ENCODE results near the gene PKHD1.

The PKHD1 gene

DNA sequence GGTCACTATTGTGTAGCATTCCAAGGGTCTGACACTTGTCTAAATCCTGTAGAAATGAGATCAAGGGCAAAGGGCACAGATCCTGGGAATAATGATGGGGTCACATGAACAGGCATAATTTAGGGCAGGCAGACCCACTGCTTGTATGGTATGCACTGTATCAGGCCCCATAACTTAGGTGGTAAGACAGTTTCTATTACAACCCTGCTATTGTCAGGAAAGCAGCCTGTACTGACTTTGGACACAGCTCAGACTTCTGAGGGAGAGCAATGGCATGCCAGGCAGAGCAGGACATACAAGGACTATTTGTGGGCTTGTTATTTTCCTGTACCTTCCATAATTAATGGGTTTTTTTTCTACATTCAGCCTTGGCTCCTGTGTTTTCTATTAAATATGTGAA lies 286.8 kb downstream of the PKHD1 start:
- no peak for DNase-seq (ENCODE audit: low read depth in 2 of 2)

DNA sequence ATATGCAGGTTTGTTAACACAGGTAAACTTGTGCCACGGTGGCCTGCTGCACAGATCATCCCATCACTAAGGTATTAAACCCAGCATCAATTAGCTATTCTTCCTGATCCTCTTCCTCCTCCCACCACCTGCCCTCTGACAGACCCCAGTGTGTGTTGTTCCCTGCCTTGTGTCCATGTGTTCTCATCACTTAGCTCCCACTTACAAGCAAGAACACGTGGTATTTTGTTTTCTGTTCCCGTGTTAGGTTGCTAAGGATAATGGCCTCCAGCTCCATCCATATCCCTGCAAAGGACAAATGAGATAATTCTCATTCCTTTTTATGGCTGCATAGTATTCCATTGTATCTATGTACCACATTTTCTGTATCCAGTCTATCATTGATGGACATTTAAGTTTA lies 294.0 kb downstream of the PKHD1 start:
- no peak for DNase-seq (ENCODE audit: low read depth in 2 of 2)

DNA sequence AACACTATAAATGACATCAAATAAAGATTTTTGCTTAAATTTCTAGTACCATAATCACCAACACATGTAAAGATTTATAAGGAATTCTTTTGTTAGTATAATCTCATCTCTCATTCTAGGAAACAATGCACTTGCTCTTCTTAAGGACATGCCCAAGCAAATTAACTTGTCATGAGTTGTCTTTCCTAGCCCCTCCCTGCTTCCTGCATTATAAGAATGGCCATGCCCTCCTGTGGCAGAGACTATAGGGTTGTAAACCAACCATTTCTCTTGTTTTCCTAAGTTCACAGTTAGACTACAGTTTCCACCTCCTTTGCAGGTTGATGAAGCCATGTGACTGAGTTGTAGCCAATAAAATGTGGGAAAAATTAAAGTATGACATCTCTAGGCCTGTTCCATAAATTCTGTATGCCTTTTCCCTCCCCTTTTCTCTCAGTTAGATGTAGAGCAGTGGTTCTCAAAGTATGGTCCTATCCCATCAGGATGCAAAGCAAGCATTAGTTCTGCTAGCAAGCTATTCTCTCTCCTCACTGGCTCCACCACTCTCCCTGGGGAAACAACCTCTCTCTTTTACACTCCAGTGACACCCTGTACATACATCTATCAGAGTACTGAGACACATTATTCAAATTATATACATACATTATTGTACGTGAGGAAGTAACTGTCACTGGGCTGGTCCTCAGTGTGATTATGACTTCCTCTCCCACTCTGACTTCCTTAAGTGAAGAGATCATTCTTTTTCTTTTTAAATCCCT lies 295.0 kb downstream of the PKHD1 start:
- DNase-seq (ENCODE audit: low read depth in 2 of 2) = no peak

DNA sequence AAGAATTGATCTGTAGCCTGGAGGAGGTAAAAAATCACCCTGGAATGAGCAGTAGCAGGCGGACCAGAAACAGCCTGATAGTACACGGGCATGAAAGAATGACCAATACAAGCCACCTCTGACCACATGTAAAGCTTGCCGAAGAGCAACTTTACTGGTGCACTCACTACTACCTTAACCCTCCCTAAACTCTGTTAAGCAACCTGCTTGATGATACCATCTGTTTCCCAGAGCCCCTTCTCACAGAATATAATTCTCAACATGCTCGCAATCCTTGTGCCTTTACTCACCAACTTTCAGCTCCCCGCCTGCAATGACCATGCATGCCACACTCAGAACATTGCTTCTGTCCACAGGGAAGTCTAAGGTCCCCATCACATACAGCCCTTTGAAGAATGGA lies 296.5 kb downstream of the PKHD1 start:
- no peak for DNase-seq (ENCODE audit: low read depth in 2 of 2)

DNA sequence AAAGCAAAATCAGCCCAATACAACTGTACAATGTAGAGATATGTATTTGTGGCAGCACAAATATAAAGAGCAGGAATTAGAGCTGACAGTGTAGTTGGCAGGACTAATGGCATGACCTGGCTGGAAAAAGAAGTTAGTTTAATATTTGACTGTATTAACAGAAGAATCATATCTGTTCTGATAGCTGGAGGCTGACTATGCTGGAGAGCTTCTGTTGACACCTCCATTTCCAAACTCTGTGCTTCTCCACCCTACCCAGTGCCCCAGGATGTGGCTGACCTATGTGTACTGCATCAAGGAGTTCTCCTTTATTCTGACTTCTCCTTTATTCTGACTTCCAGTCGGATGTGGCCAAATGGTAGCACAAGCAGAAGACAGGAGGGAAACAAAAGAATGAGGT lies 299.3 kb downstream of the PKHD1 start:
- no peak for DNase-seq (ENCODE audit: low read depth in 2 of 2)

DNA sequence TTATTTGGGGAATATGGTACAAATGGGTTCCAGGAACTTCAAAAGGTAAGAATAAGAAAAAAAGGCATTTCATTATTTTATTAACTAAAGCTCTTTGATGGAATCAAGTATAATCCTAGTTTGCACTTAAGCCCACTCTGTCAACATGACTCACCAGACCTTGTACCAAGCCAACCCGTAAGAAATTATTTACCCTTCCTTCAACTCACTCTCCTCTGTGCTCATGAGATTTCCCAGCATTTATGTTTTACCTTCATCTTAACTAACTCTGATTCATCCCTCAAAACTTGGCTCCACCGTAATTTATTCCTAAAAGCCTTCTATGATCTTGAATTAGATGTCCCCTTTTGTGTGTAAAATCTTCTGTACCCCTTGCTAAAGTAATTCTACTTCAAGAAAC lies 308.7 kb downstream of the PKHD1 start:
- DNase-seq (ENCODE audit: low read depth in 2 of 2) = no peak

DNA sequence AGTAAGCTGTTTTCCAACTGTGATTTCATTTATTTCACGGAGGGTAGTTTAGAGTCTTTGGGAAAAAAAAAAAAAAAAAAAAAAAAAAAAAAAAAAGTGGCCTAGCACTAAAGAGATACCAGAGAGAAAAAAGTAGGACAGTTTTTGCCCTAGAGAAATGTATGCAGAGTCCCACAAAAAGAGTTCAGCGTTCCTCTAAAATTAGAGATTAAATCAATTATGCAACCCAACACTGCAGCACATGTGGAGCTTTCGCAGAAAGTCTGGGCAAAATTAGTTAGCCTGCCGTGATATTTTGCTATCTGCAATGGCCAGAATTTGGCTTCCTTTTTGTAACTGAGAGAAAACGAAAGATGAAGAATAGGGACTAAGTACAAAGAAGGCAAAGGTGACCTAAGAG lies 309.8 kb downstream of the PKHD1 start:
- no peak for DNase-seq (ENCODE audit: low read depth in 2 of 2)

DNA sequence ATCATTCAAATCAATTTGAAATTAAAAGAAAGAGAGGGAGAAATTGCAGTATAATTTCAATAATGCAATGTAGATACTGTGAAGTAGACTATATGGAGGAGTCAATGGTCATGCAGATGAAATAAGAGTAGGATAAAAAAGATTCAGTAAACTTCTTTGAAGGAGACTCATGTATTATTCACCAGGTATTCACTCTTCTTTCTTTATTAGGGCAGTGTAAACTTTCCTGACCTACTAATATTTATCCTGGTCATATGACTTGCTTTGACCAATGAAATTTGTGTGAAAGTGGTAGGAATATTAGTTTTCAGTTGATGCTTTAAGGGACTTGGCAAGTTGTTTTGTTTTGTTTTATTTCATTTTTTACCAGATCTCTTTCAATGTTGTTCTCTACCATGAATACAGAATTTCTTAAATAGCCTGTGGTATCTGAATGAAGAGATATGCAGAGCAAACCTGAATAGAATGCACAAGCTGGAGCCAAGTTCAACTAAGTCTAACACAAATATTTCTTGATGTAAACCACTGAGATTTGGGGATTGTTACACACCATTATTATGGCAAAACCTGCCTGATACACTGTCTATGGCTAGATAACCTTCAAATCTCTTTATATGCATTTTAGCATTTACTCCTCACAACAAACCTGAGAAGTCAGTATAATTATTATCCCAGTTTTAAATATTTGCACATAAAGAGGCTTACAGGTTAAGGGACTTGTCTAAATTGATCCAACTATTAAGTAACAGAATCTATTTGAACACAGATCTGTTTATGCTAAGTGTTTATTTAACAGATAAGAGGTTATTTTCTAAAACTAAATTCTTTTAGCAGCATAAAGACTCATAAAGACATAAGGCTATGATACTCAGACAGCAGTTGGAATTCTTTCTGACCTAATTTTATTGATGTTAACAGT lies 311.2 kb downstream of the PKHD1 start:
- no peak for DNase-seq (ENCODE audit: low read depth in 2 of 2)

DNA sequence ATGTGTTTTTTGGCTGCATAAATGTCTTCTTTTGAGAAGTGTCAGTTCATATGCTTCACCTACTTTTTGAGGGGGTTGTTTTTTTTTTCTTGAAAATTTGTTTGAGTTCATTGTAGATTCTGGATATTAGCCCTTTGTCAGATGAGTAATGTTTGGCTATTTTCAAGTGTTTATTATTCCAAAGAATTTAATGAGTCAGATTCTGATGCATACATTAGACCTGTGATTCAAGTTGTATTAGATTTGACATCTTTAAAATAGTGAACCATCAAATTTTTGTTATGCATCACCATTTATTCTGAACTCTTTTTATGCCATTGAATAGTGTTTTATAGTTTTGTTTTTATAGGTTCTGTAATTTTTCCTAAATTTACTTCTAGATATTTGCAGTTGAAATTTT lies 319.3 kb downstream of the PKHD1 start:
- DNase-seq (ENCODE audit: low read depth in 2 of 2) = no peak

DNA sequence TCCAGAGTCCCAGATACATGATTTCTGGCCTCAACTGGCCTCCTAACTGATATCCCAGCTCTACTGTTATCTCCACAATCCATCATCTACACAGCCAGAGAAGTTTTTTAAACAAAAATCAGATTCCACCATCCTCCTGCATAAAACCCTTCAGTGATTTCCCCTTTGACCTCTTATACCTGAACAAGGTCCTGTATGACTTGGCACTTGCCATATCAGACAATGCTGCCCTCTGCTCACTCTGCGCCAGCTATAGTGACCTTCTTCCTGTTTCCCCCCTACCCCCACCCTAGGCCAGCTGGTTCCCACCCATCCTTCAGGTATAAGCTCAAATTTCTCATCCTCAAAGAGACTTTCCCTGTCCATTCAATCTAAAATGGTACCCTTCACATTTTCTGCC lies 322.2 kb downstream of the PKHD1 start:
- no peak for DNase-seq (ENCODE audit: low read depth in 2 of 2)

DNA sequence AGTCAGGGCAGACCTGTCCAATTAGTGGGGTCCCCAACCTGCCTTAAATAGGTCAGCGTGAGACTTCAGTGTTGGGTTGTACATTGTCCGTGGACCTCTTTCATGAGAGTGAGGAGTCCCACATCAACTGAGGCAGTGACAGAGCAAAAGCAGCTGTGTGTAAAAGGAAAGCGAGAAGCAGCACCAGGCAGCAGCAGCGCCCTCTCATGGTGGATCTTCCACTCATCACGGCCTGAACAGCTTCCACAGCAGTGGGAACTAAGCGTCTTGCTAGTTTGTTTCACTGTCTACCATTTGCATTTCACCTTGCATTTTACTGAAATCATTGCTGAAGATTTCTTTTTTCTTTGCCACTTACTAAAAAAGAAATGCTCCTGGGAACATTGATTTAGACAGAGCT lies 333.8 kb downstream of the PKHD1 start:
- no peak for DNase-seq (ENCODE audit: low read depth in 2 of 2)

DNA sequence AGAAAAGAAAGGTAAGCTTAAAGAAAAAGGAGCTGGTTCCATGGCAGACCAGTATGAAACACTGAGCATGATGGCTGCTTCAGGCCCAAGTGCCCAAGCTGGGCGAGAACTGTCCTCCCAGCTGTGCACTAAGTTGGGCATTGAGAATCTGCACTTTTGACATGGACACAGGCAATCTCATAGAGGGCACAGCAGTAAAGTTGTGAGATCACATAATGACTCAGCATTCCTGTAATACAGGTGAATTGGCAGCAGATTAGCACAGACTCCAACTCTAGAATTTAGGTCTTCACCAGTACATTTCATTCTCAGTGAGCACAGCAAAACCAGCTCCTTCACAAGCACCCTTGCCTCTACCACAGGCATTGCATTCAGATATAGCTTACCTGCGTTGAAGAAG lies 343.4 kb downstream of the PKHD1 start:
- DNase-seq (ENCODE audit: low read depth in 2 of 2) = no peak

DNA sequence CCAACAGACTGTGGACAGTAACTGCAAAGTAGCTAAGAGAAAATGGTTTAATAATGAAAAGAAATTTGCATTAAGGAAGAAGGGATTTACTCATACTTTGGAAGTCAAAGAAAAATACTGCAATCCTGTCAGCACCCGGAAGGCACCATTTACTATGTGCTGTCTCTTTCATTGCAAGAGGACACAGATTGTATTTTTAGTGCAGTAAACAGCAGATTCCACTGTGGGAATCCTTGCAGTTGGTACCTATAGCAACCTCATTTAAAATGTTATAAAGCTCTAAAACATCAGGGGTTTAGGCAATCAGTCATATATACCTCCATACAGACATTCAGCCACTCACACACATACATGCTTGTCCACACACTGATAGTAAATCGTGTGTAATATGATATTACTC lies 346.8 kb downstream of the PKHD1 start:
- no peak for DNase-seq (ENCODE audit: low read depth in 2 of 2)

DNA sequence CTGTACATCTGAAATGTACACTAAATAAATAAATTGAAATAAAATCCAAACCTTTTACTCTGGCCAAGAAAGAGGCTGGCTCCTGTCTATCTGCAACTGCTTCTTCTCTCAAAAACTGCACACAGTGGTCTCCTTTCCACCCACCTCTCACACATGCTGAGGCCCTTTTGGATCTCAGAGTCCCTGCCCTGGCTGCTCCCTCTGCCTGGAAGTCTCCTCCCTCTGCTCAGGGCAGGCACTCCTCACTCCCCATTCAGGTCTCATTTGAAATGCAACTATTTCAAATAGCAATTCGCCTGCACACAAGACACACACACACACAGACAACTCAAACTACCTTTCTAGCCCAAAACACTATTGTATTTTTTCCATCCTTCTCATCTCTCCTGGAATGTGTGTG lies 348.8 kb downstream of the PKHD1 start:
- no peak for DNase-seq (ENCODE audit: low read depth in 2 of 2)

DNA sequence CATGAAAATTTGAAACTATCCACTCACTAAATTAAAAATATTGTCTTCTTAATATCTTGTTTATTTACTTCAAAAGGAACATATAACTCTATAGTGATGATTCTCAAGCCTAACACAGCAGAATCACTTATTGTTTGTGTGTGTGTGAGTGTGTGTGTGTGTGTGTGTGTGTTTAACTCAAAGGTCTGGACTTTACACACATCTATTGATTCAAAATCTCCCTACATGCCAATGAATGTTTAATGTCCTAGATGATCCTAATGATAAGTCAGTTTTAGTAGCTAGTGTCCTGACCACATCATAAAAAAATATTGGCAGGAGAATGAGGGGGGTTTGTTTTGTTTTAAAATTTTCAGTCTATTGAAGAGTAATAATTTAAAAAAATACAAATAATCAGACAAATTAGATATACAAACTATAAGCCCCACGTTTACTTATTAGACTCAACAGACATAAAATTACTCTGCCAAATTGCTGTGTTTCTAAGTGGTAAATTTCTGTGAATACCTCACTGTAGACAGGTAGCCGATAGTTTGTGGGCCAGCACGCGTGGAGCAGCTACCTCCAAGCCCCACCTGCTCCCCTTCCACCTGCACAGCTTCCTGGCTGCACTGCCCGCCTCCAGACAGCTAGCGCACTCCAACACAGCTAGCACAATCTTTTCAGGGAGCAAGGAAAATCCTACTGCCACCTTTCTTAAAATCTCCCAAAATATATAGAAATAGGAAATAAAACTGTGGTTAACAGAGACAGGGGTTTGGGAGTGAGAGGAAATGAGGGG lies 349.6 kb downstream of the PKHD1 start:
- no peak for DNase-seq (ENCODE audit: low read depth in 2 of 2)

DNA sequence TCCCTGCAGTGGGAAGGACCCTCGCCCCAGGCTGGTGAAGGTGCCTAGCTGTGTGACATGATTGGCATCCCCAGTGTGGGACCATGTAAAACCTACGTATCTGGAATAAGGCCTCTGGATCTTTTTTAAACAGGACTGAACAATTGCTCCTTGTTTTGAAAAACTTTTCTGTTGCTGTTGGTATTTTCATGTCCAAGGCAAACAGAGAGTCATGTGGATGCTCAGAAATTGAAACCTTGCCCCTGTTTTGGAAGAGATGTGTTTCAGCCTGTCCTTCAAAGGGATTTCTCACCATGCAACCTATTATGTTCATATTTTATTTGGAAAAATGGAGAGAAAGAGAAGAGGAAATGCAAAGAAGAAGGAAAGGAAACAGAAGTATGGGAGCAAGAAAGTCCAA lies 362.3 kb downstream of the PKHD1 start:
- DNase-seq (ENCODE audit: low read depth in 2 of 2) = no peak

DNA sequence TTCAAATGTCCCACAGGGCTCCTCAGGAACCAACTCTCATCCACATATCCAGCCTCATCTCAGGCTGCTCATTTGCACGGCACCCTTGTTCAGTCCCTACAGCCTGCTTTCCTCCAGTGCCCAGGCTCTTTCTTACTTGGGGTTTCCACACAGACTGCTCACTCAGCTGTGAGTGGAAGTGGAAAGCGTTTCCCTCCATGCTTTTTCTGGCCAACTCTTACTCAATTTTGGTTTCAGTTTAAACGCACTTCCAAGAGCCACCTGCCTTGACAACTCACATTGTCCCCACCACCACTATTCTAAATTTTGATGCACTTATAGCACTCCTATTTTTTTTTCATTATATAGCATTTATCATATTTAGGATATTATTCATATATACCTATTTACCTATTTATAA lies 367.1 kb downstream of the PKHD1 start:
- DNase-seq (ENCODE audit: low read depth in 2 of 2) = no peak

DNA sequence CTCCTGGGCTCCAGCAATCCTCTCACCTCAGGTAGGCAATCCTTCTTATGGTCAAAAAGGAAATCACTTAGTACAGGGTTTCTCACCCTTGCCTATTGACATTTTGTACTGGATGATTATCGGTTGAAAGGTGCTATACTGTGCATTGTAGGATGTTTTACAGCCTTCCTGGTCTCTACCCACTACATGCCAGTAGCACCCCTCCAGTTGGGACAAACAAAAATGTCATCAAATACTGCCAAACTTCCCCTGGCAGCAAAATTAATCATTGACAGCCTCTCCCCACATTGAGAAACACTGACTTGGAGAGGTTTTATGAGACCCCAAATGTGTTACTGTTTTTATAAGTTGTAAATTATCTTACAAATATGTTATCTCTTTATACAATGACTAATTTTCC lies 368.1 kb downstream of the PKHD1 start:
- no peak for DNase-seq (ENCODE audit: low read depth in 2 of 2)

DNA sequence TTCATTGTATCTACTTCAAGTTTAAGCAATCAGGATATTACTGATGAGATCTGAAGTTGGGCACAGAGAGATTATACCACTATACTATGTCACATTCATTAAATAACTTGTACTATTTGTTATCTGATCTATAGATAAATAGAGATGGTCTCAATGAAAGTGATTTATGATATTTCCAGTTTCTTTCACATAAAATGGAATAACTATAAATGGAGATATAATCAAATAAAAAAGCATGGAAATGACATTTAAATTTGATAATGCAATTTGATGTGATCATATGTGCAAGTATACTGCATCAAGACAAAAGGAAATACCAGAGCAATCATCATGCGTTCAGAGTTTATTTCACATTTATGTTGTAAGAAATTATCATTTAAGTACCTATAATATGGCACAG lies 368.9 kb downstream of the PKHD1 start:
- DNase-seq (ENCODE audit: low read depth in 2 of 2) = no peak

DNA sequence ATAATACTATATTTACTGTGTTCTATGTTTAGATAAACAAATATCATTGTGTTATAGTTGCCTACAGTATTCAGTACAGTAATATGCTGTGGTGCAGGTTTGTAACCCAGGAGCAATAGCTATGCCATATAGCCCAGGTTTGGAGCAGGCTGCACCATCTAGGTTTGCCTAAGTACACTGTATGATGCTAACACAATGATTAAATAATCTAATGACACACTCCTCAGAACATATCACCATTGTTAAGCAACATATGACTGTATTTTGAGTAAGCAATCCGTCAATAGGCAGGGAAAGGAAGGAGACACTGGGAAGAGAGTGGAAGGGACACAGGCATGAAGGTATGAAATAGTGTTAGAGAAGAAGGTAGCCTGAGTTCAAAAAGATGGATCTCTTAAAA lies 369.9 kb downstream of the PKHD1 start:
- no peak for DNase-seq (ENCODE audit: low read depth in 2 of 2)

DNA sequence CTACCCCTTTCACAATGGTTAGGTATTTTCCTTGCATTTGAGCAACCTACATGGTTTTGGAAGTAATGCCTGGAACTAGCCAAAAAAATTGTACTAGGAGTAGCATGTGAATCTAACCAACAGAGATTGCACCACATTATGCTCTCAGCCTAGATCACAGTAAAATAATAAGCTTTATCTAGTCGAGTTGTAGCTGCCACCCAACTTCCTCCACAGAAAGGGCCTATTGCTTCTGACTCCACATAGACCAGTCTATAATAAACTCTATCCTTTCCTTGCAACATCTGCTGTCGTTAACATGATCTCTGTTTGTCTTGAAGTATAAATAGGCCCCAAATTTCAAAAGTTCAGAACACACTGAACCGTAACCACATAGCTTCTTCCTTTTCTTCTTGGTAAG lies 375.5 kb downstream of the PKHD1 start:
- DNase-seq (ENCODE audit: low read depth in 2 of 2) = no peak

DNA sequence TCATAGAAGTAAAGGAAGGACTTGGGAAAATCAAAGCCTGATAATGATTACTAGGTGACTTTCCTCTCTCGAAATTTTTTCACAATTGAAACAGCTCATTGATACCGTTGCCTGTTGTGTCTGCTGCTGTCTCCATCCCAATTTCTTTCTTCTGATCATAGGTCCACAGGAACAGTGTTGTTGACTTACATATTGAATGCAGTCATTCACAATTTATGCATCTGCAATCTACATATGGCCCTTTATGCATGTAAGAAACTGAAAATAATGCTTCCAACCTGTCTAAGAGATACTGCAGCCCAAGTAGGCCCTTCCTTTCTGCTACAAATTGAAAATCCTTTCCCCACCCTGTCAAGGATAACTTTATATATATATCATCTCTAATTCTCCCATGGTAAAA lies 381.3 kb downstream of the PKHD1 start:
- DNase-seq (ENCODE audit: low read depth in 2 of 2) = no peak

All from activated CD8-positive, alpha-beta memory T cell treated with anti-CD3 and anti-CD28 coated beads for 4 hours (primary cell).